Astrocyte of the hippocampus (primary cell): ENCODE results near the gene DIAPH2.
"Not testable (repeated sequence)": the region's sequence is repeated elsewhere in the genome, so short reads cannot be mapped to it uniquely, and the experiment has no call there.

Source experiments
- DNase-seq: peaks from one replicate; pipeline ENCODE4 v3.0.0; 2011; ENCODE audit warnings: low read depth, low spot score

Gene DIAPH2

DNA sequence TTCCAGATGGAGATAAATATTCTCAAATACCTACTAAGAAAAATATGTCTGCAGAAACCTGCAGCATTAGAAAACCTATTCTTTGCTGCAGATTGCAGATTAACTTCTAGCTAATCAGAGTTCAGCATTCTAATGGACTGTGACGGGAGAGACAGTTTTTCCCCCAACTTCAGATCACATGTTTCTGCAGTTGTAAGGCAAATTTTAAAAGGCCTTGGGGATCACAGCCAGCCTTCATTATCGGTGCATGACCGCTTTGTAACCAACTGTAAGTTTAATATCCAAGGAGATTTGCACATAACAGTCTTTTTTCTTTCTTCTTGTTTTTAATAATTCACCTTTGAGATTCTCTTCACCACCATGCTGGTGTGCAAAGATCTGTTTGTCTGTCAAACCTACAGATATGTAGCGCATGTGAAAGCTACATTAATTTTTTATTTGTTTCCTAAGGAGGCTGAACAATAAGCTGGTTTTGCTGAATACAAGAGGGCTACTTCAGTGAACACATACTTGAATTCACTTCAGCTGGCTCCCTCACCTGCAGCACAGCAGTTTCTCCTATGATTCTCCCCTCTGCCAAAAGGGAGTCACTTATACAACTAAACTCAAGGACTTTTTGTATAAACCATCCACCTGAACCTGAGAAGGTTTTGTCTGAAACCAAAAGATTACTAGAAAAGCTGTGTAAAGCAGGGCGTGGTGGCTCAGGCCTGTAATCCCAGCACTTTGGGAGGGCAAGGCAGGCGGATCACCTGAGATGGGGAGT, 687.5 kb downstream of the DIAPH2 start:
- DNase-seq: no peak

DNA sequence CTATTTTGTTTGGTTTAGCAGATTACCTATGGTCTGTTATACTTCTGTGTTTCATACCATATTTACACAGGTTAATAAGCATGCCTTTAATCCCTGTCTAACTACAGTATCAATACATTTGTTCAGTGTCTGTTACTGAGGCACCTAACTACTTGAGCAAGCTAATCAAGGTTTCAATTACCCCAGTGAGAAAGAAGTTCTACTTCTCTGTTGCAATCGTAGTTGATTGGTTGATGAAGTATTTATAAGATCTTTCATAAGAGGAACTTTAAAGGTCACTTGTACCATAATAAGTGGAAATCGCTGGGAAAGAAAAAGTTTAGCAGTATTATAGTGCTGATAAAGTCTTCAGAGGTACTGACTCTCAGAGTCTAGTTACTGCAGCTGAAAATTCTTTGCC, 689.6 kb downstream of the DIAPH2 start:
- no peak for DNase-seq

DNA sequence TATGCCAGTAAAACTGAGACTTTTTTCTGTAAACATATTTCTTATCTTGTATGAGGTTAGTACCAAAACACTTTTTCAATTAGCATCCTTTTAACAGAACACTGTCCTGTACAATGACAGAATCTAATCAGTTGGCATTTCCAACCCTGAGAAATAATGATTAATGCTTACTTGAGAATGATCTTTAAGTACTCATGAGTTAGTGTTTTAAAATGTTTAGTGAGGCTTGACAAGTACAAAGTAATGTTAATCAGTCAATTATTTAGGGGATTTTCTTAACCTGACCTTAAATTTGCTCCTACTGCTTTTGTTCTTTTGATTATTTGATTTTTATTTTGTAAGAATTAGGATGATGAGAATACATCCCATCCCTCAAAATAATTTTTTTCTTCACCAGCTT, 695.6 kb downstream of the DIAPH2 start:
- DNase-seq: no peak

DNA sequence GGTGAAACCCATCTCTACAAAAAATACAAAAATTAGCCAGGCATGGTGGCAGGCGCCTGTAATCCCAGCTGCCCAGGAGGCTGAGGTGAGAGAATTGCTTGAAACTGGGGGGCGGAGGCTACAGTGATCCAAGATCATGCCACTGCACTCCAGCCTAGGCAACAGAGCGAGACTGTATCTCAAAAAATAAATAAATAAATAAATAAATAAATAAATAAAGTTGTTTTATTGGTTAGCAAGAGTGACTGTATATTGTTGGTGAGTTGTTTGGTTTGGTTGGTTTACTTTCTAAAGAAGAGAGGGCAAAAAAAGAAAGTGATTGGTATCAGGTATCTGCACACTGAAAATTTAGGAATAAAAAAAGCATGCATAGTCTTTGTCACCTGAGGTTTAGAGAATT, 700.0 kb downstream of the DIAPH2 start:
- no peak for DNase-seq

DNA sequence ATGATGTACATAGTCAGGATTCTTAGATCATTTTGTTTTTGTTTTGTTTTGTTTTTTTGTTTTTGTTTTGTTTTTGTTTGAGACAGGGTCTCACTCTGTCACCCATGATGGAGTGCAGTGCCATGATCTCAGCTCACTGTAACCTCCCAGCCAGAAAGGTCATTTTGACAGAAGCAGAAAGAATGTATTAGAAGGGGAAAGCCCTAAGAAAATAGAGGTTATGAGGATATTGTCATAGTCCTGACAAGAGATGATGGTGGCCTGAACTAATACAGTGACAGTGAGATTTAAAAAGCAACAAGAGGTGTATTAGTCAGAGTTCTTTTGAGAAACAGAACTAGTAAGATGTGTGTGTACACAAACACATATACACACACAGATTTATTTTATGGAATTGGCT, 702.4 kb downstream of the DIAPH2 start:
- DNase-seq: no peak

DNA sequence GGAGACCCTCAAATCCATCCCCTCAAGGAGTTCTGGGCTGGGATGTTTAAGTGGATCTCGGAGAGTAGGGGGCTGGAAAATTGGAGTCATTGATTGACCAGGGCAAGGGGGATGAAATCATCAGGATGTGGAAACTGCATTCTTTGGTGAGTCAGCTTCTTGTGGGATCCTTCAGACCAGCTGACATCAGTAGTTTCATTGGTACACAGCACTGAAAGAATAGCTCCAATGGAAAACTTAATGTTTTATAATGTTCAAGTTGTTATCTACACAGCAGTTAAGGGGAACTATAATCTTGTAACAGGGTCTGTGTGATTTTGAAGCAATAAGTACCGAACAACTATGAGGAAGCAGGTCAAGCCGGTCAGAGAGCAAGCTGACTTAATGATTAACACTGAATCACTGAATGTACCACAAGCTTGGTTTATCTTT, 705.1 kb downstream of the DIAPH2 start:
- DNase-seq: peak; percentile 73

DNA sequence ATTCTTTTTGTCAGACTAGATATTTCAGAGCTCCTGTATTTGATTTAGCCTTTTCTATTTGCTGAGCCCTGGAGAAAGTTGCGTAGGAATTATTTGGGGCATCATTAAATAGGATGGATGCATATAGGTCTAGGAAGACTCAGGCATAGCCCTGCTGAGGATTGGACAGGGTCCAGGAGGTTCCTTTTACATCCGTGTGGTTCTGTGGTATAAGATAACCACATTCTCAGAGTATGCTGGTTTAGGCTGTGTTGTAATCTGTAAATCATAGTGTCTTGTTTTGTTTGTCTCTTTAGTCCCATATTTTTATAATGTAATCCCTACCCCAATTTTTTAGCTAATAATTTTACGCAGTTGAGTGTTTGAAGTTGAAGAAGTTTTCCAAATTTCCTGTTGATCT, 712.7 kb downstream of the DIAPH2 start:
- DNase-seq: peak; percentile 12

DNA sequence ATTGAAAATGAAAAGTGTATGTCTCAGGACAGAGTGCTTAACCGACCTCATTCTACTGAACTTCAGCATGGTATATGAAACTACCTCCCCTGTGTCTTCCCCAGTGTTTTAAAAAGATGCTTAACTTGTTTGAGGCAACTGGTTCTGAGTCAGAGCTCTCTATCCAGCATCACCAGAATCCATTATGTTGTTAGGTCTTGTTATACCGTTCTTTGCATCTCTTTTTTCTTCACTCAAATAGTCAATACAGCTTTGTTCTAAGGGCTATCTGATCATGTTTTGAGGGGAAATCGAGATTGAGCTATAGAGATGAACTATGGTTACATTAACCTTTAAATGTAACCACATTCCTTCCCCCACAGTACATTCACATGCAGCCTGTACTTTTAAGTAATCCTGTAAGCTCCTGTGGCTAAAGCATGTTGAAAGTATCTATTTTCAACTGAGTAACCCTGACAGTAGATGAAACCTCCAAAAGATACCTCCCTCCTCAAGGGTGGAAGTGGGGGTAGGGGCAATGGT, 713.4 kb downstream of the DIAPH2 start:
- DNase-seq: no peak

DNA sequence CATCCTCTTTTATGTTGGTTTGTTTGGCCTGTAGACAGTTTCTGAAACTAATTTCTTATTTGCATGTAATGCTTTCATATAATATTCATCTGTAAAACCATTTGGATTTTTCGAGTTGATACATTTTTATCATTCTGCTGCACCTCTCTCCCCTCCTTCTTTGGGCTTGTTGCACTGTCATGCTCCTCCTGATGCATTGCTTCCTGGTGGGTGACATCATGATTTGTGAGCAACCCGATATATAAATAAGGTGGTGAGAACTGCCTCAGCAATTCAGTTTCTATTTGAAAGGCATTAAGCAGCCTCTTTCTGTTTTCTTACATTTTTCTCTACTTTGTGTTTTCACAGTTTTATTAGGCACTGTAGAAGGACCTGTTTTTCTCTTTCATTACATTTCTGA, 714.8 kb downstream of the DIAPH2 start:
- peak; percentile 35 for DNase-seq

DNA sequence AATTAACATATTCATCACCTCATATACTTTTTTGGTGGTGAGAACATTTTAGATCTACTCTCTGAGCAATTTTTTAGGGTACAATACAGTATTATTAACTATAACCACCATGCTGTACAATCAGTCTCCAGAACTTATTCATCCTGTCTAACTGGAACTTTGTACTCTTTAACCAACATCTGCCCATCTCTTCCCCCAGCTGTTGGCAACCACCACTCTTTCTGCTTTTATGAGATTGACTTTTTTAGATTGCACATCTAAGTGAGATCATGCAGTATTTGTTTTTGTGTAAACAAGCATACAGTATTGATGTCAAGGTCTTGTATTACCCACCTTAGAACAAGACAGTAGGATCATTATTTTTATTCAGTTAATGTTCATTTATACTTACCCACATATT, 715.9 kb downstream of the DIAPH2 start:
- no peak for DNase-seq

DNA sequence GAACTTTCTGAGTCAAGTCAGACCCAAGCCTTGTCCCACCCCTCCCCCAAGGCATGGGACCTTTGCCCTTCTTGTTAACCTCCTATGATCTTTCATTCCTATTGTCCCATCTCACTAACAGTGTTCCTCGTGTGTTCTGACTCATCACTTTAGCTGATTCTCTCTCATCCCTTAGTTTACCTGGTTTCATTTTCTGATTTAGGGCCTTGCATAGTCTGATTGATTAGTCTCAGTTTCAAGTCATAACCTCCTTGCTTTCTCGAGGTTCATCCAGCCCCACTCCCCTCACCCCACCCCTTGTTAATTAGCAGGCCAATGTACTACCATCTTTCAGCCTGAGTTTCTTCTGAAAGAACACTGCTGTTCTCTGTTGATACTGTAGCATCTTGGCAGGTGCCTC, 716.5 kb downstream of the DIAPH2 start:
- DNase-seq: no peak

DNA sequence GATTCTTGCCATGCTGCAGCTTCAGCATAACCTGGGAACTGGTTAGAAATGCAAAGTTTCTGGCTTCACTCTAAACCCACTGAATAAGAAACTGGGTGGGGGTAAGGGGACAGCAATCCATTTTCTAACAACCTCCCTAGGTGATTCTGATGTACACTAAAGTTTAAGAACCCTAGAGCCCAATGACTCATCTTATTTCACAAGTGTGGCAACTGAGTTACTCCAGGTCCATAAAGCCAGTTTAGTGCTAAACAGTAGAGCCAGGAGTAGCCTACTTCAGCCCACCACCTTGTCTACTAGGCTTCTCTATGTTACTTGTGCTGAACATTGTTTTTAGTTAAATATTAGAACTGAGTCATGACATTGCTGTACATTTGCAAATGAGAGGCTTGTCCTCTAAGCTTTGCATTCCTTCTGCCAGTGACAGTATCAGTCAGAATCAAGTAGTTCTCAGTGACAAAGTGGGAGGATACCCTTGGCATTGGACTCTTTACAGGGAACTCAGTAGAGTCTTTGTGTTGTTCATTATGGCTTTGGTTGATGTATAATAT, 717.0 kb downstream of the DIAPH2 start:
- no peak for DNase-seq

DNA sequence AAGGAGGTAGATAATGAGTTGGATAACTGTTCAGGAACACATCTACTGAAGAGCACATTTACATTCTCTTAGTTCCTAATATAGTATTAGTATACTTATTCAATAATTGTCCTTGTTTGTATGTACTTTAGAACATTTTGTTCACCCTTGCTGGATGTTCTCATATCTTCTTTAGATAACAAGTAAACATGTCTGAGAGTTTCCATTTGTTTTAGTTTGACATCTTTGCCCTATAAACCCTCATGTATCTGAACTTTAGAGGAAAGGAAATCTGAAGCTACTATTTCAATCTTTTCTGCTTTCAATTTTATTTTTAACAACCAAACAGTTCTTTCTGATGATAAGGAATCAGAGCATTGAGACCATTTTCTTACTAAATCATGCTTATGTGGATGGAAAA, 717.7 kb downstream of the DIAPH2 start:
- DNase-seq: no peak

DNA sequence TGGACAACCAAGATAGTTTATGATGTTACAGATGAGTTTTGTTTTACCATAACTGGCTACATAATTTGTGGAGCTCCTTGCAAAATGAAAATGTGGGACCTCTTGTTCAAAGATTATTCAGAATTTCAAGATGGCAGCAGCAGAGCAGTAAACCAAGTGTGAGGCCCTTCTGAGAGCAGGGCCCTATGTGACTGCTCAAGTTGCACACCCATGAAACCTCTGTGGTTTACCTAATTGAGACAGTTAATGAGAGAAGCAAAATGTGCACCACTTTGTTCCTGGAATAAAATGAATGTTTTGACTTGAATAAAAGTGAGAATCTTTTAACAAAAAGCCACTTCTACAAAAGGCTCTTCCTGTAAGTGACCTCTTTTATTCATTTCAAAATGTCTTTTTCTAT, 718.3 kb downstream of the DIAPH2 start:
- no peak for DNase-seq

DNA sequence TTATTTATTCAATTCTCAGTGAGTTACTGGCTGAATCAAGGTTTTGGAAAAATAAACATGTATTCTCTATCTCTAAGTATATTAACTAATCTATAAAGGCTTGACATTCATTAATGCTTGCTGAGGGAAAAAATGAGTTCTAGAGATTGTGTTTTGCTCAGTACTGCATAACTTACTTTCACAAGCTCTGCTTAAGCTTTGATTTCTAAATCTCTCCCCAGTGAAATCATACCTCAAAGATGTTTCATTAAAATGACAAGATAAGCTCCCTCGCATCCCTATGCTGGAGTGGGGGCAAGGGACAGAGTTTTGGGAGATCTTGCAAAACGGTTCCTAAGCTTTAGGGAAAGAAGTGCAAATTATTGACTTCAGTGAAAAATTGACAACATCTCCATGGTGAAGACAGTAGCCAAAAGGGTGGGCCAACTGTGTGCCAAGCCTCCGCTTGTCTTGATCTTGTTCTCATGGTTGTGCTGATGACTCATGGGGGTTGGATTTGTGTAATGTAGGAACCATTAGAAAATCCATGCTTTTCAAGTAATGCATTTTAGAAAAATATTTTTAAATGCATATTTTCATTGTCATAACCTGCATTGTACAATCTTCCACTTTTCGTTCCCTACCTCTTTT, 720.5 kb downstream of the DIAPH2 start:
- no peak for DNase-seq

DNA sequence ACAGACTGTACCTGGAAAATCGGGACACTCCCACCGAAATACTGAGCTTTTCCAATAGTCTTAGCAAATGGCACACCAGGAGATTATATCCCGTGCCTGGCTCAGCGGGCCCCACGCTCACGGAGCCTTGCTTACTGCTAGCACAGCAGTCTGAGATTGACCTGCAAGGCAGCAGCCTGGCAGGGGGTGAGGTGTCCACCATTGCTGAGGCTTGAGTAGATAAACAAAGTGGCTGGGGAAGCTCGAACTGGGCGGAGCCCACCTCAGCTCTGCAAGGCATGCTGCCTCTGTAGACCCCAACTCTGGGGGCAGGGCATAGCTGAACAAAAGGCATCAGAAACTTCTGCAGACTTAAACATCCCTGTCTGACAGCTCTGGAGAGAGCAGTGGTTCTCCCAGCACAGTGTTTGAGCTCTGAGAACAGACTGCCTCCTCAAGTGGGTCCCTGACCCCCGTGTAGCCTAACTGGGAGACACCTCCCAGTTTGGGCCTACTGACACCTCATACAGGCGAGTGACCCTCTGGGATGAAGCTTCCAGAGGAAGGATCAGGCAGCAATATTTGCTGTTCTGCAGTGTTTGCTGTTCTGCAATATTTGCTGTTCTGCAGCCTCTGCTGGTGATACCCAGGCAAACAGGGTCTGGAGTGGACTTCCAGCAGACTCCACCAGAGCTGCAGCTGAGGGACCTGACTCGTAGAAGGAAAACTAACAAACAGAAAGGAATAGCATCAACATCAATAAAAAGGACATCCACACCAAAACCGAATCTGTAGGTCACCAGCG, 725.2 kb downstream of the DIAPH2 start:
- not testable (repeated sequence) for DNase-seq

DNA sequence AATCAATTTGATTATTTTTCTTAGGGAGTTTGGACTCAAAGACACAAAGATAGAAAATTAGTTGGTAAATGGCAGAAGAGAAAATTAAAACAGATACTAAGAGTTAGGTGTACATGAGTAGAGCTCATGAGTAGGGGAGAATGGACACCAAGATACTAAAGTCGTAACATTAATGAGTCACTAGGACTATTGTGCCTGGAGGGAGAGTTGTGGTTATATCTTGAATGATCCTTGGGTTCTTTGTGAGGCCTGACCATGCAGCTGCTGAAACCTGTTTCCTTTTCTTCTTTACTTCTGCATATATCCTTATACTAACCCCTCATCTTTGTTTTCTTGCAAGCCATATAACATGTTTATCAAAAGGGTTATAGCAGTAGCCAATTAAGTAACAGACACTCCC, 731.8 kb downstream of the DIAPH2 start:
- no peak for DNase-seq

DNA sequence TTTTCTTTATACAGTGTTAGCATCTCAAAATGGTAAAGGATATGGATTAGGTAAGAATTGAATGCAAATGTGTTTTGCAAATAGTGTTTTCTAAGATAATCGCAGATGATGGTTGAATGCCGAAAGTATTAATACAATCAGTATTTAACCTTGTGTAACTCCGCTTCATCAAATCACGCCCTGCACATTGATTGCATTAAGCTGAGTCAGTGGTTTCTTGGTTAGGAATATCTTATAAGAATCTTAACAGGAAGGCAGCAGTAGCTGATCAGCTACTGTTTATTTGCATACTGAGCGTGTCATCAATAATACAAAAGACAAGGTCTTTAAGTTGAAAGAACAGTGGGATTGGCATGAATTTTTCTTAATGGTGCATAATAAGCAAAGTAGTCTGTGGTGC, 744.5 kb downstream of the DIAPH2 start:
- DNase-seq: no peak

DNA sequence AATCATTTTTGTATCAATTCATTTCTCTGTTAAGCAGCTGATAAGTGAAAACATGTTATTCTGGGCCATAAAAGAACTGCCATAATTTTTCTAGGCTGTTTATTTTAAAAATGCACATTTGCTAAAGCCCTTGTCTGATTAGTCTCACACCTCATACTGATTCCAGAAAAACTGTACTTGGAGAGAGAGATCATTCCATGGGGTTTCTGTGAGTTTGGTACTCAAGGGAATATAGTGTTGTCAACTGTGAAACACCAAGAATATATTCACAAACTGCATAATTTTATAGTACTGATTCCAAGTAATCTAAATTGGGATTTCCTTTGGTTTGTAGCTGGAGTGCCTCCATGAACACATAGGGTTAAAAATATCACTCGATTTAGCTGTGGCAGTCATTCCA, 746.6 kb downstream of the DIAPH2 start:
- no peak for DNase-seq

DNA sequence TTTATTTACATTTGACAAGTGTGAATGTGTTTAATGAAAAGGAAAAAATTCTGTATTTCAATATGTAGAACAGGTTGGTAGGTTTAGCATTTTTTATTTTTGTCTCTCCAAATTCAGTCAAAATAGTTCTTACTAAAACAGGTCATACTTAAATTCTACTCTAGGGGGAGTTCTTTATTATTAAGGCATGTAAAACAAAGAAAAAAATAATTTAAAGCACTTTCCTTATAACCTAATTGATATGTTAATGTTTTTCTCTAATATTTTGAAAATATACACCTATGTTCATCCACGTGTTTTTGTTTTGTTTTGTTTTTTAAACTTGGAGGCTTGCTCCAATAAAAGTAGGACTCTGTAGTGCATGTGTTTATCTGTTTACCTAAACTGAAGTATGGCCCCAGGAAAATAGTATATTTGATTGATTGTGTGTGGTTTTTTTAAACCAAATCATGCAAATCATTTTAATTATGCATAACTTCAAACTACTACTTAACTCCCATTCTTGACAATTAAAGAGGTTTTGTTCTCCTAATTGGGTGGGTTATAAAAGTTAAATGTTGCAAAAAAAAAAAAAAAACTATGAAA, 761.7 kb downstream of the DIAPH2 start:
- DNase-seq: no peak

DNA sequence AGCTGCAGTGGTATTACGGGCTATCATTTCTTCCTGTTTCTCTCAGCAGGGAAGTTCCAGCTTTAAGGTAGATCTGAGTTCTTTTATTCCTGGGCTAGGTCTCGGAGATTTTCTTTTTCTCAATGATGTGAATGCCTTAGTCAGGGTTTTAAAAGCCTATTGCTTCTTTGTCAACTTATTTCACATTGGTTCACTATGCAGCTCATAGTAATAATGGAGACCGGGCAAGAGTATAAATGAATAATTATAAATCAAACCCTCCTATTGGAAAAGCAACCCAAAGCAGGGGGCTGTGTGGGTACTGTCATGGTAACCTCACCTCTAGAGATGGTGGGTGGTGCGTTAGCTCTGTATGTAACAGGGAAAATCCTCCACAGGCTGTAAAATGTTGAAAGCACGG, 762.7 kb downstream of the DIAPH2 start:
- no peak for DNase-seq

DNA sequence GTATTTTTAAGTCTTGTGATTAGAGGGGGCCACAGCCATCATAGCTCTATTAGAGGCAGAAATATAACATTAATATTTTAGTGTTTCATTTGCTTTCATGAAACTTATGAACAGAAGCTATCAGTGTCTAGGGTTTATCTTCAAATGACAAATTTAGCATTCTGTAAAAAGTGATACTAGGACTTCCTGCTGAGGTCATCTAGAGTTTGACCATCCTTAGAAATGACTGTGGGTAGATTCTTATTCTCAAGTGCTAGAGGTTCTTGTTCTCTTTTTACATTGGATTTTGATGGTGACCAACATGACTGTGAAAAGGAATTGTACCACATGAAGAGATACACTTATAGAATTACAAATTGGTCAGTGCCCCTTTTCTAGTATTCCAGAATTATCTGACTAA, 767.6 kb downstream of the DIAPH2 start:
- no peak for DNase-seq
